ENCODE results near the gene USB1. TPM values are rescaled to one million over a fixed set of nuclear protein-coding genes. Genes with fewer than 3 reads are reported as not detected.

The USB1 gene
- total RNA-seq, 1 experiment from 2014 or later: 66.0 TPM

- Histone ChIP-seq H3K4me2 (no peak overlapping the region), H3K4me3 (no peak overlapping the region), H3F3A (ENCODE audit: insufficient read depth, low read depth) (no peaks in the 10 kb centered on the region), H3K27ac (no peak overlapping the region), H3K27me3 (ENCODE audit: insufficient read depth, low read depth) (peaks cover 4% of the 10 kb centered on the region; the same call in 1 of the 2 replicates), H3K9me3 (ENCODE audit: insufficient read depth, low read depth) (no peaks in the 10 kb centered on the region), H3K36me3 (ENCODE audit: low read depth) (no peaks in the 10 kb centered on the region), H3K9me2 (ENCODE audit: insufficient read depth) (no peaks in the 10 kb centered on the region), H2AFZ (no peak overlapping the region), H3K4me1 (replicated peaks; ENCODE audit: insufficient read depth) (no peaks in the 10 kb centered on the region), H4K20me1 (ENCODE audit: insufficient read depth) (no peaks in the 10 kb centered on the region), H3K79me2 (ENCODE audit: low read depth) (no peaks in the 10 kb centered on the region)
- ChIA-PET POLR2A (ENCODE audit: unreplicated experiment) (no interaction called here), CTCF (no interaction called here)
- DNase-seq: no peak
- intact Hi-C loops (cut with micrococcal nuclease; ENCODE audit: unreplicated experiment): no loop called here
- BruUV-seq (replicated peaks): no TSS peak
- TF ChIP-seq CTCF (conservative IDR thresholded peaks at IDR 0.05) (no peak), EZH2 (IDR thresholded peaks at IDR 0.05; ENCODE audit: low read depth) (no peak)
Observed at GRCh38 chr16:58054289-58054688, 53.1 kb downstream of the USB1 start.

GRCh38 chr16:58056580-58056979, 55.4 kb downstream of the USB1 start:
- H3K4me2 ChIP-seq: no peak overlapping the region
- no peaks in the 10 kb centered on the region for H3K9me3 ChIP-seq (ENCODE audit: insufficient read depth, low read depth)
- no TSS peak for BruUV-seq (replicated peaks)
- no peaks in the 10 kb centered on the region for H3K9me2 ChIP-seq (ENCODE audit: insufficient read depth)
- no peak for DNase-seq
- H3K4me1 ChIP-seq (replicated peaks; ENCODE audit: insufficient read depth): no peaks in the 10 kb centered on the region
- POLR2A ChIA-PET (ENCODE audit: unreplicated experiment): no interaction called here
- CTCF ChIA-PET: no interaction called here
- no peaks in the 10 kb centered on the region for H4K20me1 ChIP-seq (ENCODE audit: insufficient read depth)
- H3K27me3 ChIP-seq (ENCODE audit: insufficient read depth, low read depth): peaks cover 4% of the 10 kb centered on the region; the same call in 1 of the 2 replicates
- no peak overlapping the region for H3K4me3 ChIP-seq
- TF ChIP-seq CTCF (conservative IDR thresholded peaks at IDR 0.05) (no peak), EZH2 (IDR thresholded peaks at IDR 0.05; ENCODE audit: low read depth) (no peak)
- no peak overlapping the region for H2AFZ ChIP-seq
- H3F3A ChIP-seq (ENCODE audit: insufficient read depth, low read depth): no peaks in the 10 kb centered on the region
- H3K27ac ChIP-seq: no peak overlapping the region
- H3K36me3 ChIP-seq (ENCODE audit: low read depth): no peaks in the 10 kb centered on the region
- H3K79me2 ChIP-seq (ENCODE audit: low read depth): no peaks in the 10 kb centered on the region
- intact Hi-C loops (cut with micrococcal nuclease; ENCODE audit: unreplicated experiment): no loop called here

GRCh38 chr16:58057121-58057520, 55.9 kb downstream of the USB1 start:
- CTCF ChIA-PET: no interaction called here
- Histone ChIP-seq H3K9me2 (ENCODE audit: insufficient read depth) (no peaks in the 10 kb centered on the region), H3K27me3 (ENCODE audit: insufficient read depth, low read depth) (peaks cover 4% of the 10 kb centered on the region; the same call in 1 of the 2 replicates), H3K4me1 (replicated peaks; ENCODE audit: insufficient read depth) (no peaks in the 10 kb centered on the region), H3K4me3 (no peak overlapping the region), H3K4me2 (no peak overlapping the region), H3K9me3 (ENCODE audit: insufficient read depth, low read depth) (no peaks in the 10 kb centered on the region), H3F3A (ENCODE audit: insufficient read depth, low read depth) (no peaks in the 10 kb centered on the region), H3K79me2 (ENCODE audit: low read depth) (no peaks in the 10 kb centered on the region), H3K27ac (no peak overlapping the region), H3K36me3 (ENCODE audit: low read depth) (no peaks in the 10 kb centered on the region), H2AFZ (no peak overlapping the region), H4K20me1 (ENCODE audit: insufficient read depth) (no peaks in the 10 kb centered on the region)
- intact Hi-C loops (cut with micrococcal nuclease; ENCODE audit: unreplicated experiment): no loop called here
- POLR2A ChIA-PET (ENCODE audit: unreplicated experiment): no interaction called here
- TF ChIP-seq CTCF (conservative IDR thresholded peaks at IDR 0.05): no peak
- no peak for TF ChIP-seq EZH2 (IDR thresholded peaks at IDR 0.05; ENCODE audit: low read depth)
- no TSS peak for BruUV-seq (replicated peaks)
- DNase-seq: no peak
